ENCODE data around the gene TMEM235. TPM values are rescaled to one million over a fixed set of nuclear protein-coding genes. Genes with fewer than 3 reads are reported as not detected.

The TMEM235 gene
- total RNA-seq, 1 experiment from 2014 or later: not detected

GRCh38 chr17:78237401-78238012, 6.1 kb downstream of the TMEM235 start:
- BruUV-seq (replicated peaks): no TSS peak
- ChIA-PET CTCF (interaction anchor here (0.6 to 1.3 kb wide), 2 partner anchors 13 to 172 kb away, joined by 4 read pairs; no protein-coding TSS in a partner anchor), POLR2A (interaction anchor here (0.5 kb wide), 1 partner anchor 1864 kb away, joined by 3 read pairs; the partner anchor contains the start of gene GAA)
- TF ChIP-seq CTCF (IDR thresholded peaks at IDR 0.05; ENCODE audit: unreplicated experiment): no peak
- intact Hi-C loops (cut with micrococcal nuclease): no loop called here
- Mint-ChIP-seq H3K27me3 (ENCODE audit: insufficient read depth, unreplicated experiment) (no peaks in the 10 kb centered on the region), H3K9me3 (ENCODE audit: unreplicated experiment) (no peaks in the 10 kb centered on the region), H3K27ac (ENCODE audit: low read depth, unreplicated experiment) (no peak overlapping the region), H3K4me1 (ENCODE audit: insufficient read depth, unreplicated experiment) (peaks cover 4% of the 10 kb centered on the region), H3K4me3 (ENCODE audit: unreplicated experiment) (no peak overlapping the region), H3K36me3 (ENCODE audit: insufficient read depth, unreplicated experiment) (peaks cover 6% of the 10 kb centered on the region)
- DNase-seq (ENCODE audit: unreplicated experiment): no peak

GRCh38 chr17:78238823-78239488, 7.5 kb downstream of the TMEM235 start:
- H3K4me1 Mint-ChIP-seq (ENCODE audit: insufficient read depth, unreplicated experiment): peaks cover 4% of the 10 kb centered on the region
- DNase-seq (ENCODE audit: unreplicated experiment): no peak
- CTCF ChIA-PET: interaction anchor here (1.2 to 1.3 kb wide), 2 partner anchors 11 to 64 kb away, joined by 4 read pairs; no protein-coding TSS in a partner anchor
- intact Hi-C loops (cut with micrococcal nuclease): no loop called here
- BruUV-seq (replicated peaks): no TSS peak
- H3K27me3 Mint-ChIP-seq (ENCODE audit: insufficient read depth, unreplicated experiment): no peaks in the 10 kb centered on the region
- H3K9me3 Mint-ChIP-seq (ENCODE audit: unreplicated experiment): no peaks in the 10 kb centered on the region
- no peak overlapping the region for H3K27ac Mint-ChIP-seq (ENCODE audit: low read depth, unreplicated experiment)
- H3K4me3 Mint-ChIP-seq (ENCODE audit: unreplicated experiment): no peak overlapping the region
- no peak for TF ChIP-seq CTCF (IDR thresholded peaks at IDR 0.05; ENCODE audit: unreplicated experiment)
- POLR2A ChIA-PET: no interaction called here
- peaks cover 6% of the 10 kb centered on the region for H3K36me3 Mint-ChIP-seq (ENCODE audit: insufficient read depth, unreplicated experiment)

GRCh38 chr17:78239489-78239931, 8.1 kb downstream of the TMEM235 start:
- ChIA-PET CTCF (interaction anchor here (1.2 kb wide), 1 partner anchor 65 kb away, joined by 4 read pairs; no protein-coding TSS in a partner anchor), POLR2A (no interaction called here)
- peaks cover 6% of the 10 kb centered on the region for H3K36me3 Mint-ChIP-seq (ENCODE audit: insufficient read depth, unreplicated experiment)
- TF ChIP-seq CTCF (IDR thresholded peaks at IDR 0.05; ENCODE audit: unreplicated experiment): no peak
- BruUV-seq (replicated peaks): no TSS peak
- no peak overlapping the region for H3K4me3 Mint-ChIP-seq (ENCODE audit: unreplicated experiment)
- H3K9me3 Mint-ChIP-seq (ENCODE audit: unreplicated experiment): no peaks in the 10 kb centered on the region
- no peaks in the 10 kb centered on the region for H3K27me3 Mint-ChIP-seq (ENCODE audit: insufficient read depth, unreplicated experiment)
- intact Hi-C loops (cut with micrococcal nuclease): no loop called here
- DNase-seq (ENCODE audit: unreplicated experiment): no peak
- peaks cover 4% of the 10 kb centered on the region for H3K4me1 Mint-ChIP-seq (ENCODE audit: insufficient read depth, unreplicated experiment)
- no peak overlapping the region for H3K27ac Mint-ChIP-seq (ENCODE audit: low read depth, unreplicated experiment)

GRCh38 chr17:78240012-78240655, 8.7 kb downstream of the TMEM235 start:
- BruUV-seq (replicated peaks): no TSS peak

More at GRCh38 chr17:78240012-78240655, 8.7 kb downstream of the TMEM235 start:
- H3K4me1 Mint-ChIP-seq (ENCODE audit: insufficient read depth, unreplicated experiment): peaks cover 4% of the 10 kb centered on the region
- TF ChIP-seq CTCF (IDR thresholded peaks at IDR 0.05; ENCODE audit: unreplicated experiment): no peak
- ChIA-PET POLR2A (no interaction called here), CTCF (interaction anchor here (1.1 kb wide), 1 partner anchor 10 kb away, joined by 10 read pairs; no protein-coding TSS in a partner anchor)
- intact Hi-C loops (cut with micrococcal nuclease): no loop called here
- no peaks in the 10 kb centered on the region for H3K27me3 Mint-ChIP-seq (ENCODE audit: insufficient read depth, unreplicated experiment)
- H3K9me3 Mint-ChIP-seq (ENCODE audit: unreplicated experiment): no peaks in the 10 kb centered on the region
- H3K27ac Mint-ChIP-seq (ENCODE audit: low read depth, unreplicated experiment): no peak overlapping the region
- no peak overlapping the region for H3K4me3 Mint-ChIP-seq (ENCODE audit: unreplicated experiment)
- peaks cover 6% of the 10 kb centered on the region for H3K36me3 Mint-ChIP-seq (ENCODE audit: insufficient read depth, unreplicated experiment)
- DNase-seq (ENCODE audit: unreplicated experiment): no peak
